ENCODE measurements around the gene NRXN2.

- TF ChIP-seq CTCF (IDR thresholded peaks at IDR 0.05; ENCODE audit: low read length) (no peak), EZH2 (optimal IDR thresholded peaks at IDR 0.05; ENCODE audit: low read depth, low read length) (no peak)
Observed at GRCh38 chr11:64621283-64622019, 101.5 kb downstream of the NRXN2 start.

All from MM.1S (cell line).